Measurements from ENCODE around the gene PUS7.

PUS7 gene

GRCh38 chr7:105512926-105513526, 9.0 kb downstream of the PUS7 start:
- in situ Hi-C loops (cut with MboI; ENCODE audit: low pct_unique_long_range_greater_than_20kb, low sequenced_read_pairs), result no loop called here
- no peak for DNase-seq

- DNase-seq, result no peak
- in situ Hi-C loops (cut with MboI; ENCODE audit: low pct_unique_long_range_greater_than_20kb, low sequenced_read_pairs), result no loop called here
Observed at GRCh38 chr7:105512415-105512814, 9.7 kb downstream of the PUS7 start.

GRCh38 chr7:105502173-105502572, 19.9 kb downstream of the PUS7 start:
- in situ Hi-C loops (cut with MboI; ENCODE audit: low pct_unique_long_range_greater_than_20kb, low sequenced_read_pairs), result no loop called here
- no peak for DNase-seq

GRCh38 chr7:105497016-105497415, 25.1 kb downstream of the PUS7 start:
- DNase-seq, result no peak
- in situ Hi-C loops (cut with MboI; ENCODE audit: low pct_unique_long_range_greater_than_20kb, low sequenced_read_pairs), result no loop called here

GRCh38 chr7:105496521-105496920, 25.6 kb downstream of the PUS7 start:
- in situ Hi-C loops (cut with MboI; ENCODE audit: low pct_unique_long_range_greater_than_20kb, low sequenced_read_pairs), result no loop called here
- no peak for DNase-seq

GRCh38 chr7:105493923-105494315, 28.2 kb downstream of the PUS7 start:
- no peak for DNase-seq
- in situ Hi-C loops (cut with MboI; ENCODE audit: low pct_unique_long_range_greater_than_20kb, low sequenced_read_pairs), result no loop called here

GRCh38 chr7:105493196-105493922, 28.7 kb downstream of the PUS7 start:
- in situ Hi-C loops (cut with MboI; ENCODE audit: low pct_unique_long_range_greater_than_20kb, low sequenced_read_pairs), result no loop called here
- DNase-seq, result no peak

GRCh38 chr7:105489409-105489808, 32.7 kb downstream of the PUS7 start:
- DNase-seq, result no peak
- in situ Hi-C loops (cut with MboI; ENCODE audit: low pct_unique_long_range_greater_than_20kb, low sequenced_read_pairs), result no loop called here

- in situ Hi-C loops (cut with MboI; ENCODE audit: low pct_unique_long_range_greater_than_20kb, low sequenced_read_pairs), result no loop called here
- DNase-seq, result peak; percentile 22
Observed at GRCh38 chr7:105487579-105488571, 34.2 kb downstream of the PUS7 start.

GRCh38 chr7:105480931-105481330, 41.1 kb downstream of the PUS7 start:
- no peak for DNase-seq
- in situ Hi-C loops (cut with MboI; ENCODE audit: low pct_unique_long_range_greater_than_20kb, low sequenced_read_pairs), result no loop called here

- in situ Hi-C loops (cut with MboI; ENCODE audit: low pct_unique_long_range_greater_than_20kb, low sequenced_read_pairs), result no loop called here
- DNase-seq, result no peak
Observed at GRCh38 chr7:105478606-105479005, 43.5 kb downstream of the PUS7 start.

- in situ Hi-C loops (cut with MboI; ENCODE audit: low pct_unique_long_range_greater_than_20kb, low sequenced_read_pairs), result no loop called here
- no peak for DNase-seq
Observed at GRCh38 chr7:105477908-105478307, 44.2 kb downstream of the PUS7 start.

- DNase-seq, result no peak
- in situ Hi-C loops (cut with MboI; ENCODE audit: low pct_unique_long_range_greater_than_20kb, low sequenced_read_pairs), result no loop called here
Observed at GRCh38 chr7:105474045-105474444, 48.0 kb downstream of the PUS7 start.

- in situ Hi-C loops (cut with MboI; ENCODE audit: low pct_unique_long_range_greater_than_20kb, low sequenced_read_pairs), result no loop called here
- no peak for DNase-seq
Observed at GRCh38 chr7:105473163-105473562, 48.9 kb downstream of the PUS7 start.

GRCh38 chr7:105470846-105471245, 51.2 kb downstream of the PUS7 start:
- in situ Hi-C loops (cut with MboI; ENCODE audit: low pct_unique_long_range_greater_than_20kb, low sequenced_read_pairs), result no loop called here
- DNase-seq, result no peak

- no peak for DNase-seq
- in situ Hi-C loops (cut with MboI; ENCODE audit: low pct_unique_long_range_greater_than_20kb, low sequenced_read_pairs), result no loop called here
Observed at GRCh38 chr7:105470090-105470489, 52.0 kb downstream of the PUS7 start.

GRCh38 chr7:105462765-105463420, 59.2 kb downstream of the PUS7 start:
- DNase-seq, result no peak
- in situ Hi-C loops (cut with MboI; ENCODE audit: low pct_unique_long_range_greater_than_20kb, low sequenced_read_pairs), result no loop called here

- in situ Hi-C loops (cut with MboI; ENCODE audit: low pct_unique_long_range_greater_than_20kb, low sequenced_read_pairs), result no loop called here
- DNase-seq, result no peak
Observed at GRCh38 chr7:105461518-105461917, 60.6 kb downstream of the PUS7 start.

GRCh38 chr7:105457619-105458225, 64.3 kb downstream of the PUS7 start:
- in situ Hi-C loops (cut with MboI; ENCODE audit: low pct_unique_long_range_greater_than_20kb, low sequenced_read_pairs), result no loop called here
- no peak for DNase-seq

All from KBM-7 (cell line).